ENCODE data around the gene POU2F2. TPM values are rescaled to one million over a fixed set of nuclear protein-coding genes. Genes with fewer than 3 reads are reported as not detected.

POU2F2 gene
- total and polyA plus RNA-seq, 9 of the 15 experiments (the other 6 are each of a cell fraction or from before 2014, with no cell fraction given): 0.03 to 0.68 (median 0.14) TPM

- ChIA-PET POLR2A (interaction anchor here (0.6 kb wide), 1 partner anchor 275 kb away, joined by 5 read pairs; no protein-coding TSS in a partner anchor), CTCF (ENCODE audit: low intra/inter-chr PET ratio) (no interaction called here)
- no TSS peak for BruUV-seq (replicated peaks)
- ATAC-seq (no peak), FAIRE-seq (no peak), DNase-seq (ENCODE audit: extremely low read depth in 1 of 4, low spot score in 3 of 4) (no peak)
- Histone ChIP-seq H3K4me1 (replicated peaks in 1 of 2; ENCODE audit: control insufficient read depth in 2 of 2, insufficient read depth in 2 of 2, low read length in 2 of 2) (peaks cover 0 to 15% of the 10 kb centered on the region in 2 experiments; a peak in 2 of 5 replicates), H3K9ac (ENCODE audit: insufficient read depth in 1 of 2, low read depth in 2 of 2, low read length in 2 of 2) (no peak overlapping the region), H3K4me2 (ENCODE audit: insufficient read depth, low read length) (no peak overlapping the region), H3K79me2 (ENCODE audit: control insufficient read depth, insufficient read depth, low read length) (no peaks in the 10 kb centered on the region), H3K27me3 (ENCODE audit: control insufficient read depth in 2 of 2, insufficient read depth in 2 of 2, low read length in 2 of 2) (peaks cover 53 to 97% of the 10 kb centered on the region in 2 experiments), H3K4me3 (no peak overlapping the region), H3K27ac (ENCODE audit: extremely low read depth, low read depth, low read length) (no peak overlapping the region), H3K9me1 (ENCODE audit: control insufficient read depth, insufficient read depth, low read length) (no peaks in the 10 kb centered on the region), H4K20me1 (replicated peaks; ENCODE audit: control insufficient read depth, insufficient read depth, low read length) (peaks cover 19% of the 10 kb centered on the region; the same call in 1 of the 2 replicates), H2AFZ (ENCODE audit: low read depth, low read length) (no peak overlapping the region), H3K9me3 (replicated peaks; ENCODE audit: control insufficient read depth, insufficient read depth, low read depth, low read length) (no peaks in the 10 kb centered on the region), H3K36me3 (ENCODE audit: control insufficient read depth, insufficient read depth, low read length) (no peaks in the 10 kb centered on the region)
- intact Hi-C loops (cut with micrococcal nuclease): no loop called here
- 3% methylated on average over 5 of the region's 6 CpGs for WGBS (ENCODE audit: insufficient coverage, low coverage, missing lambda C conversion rate)
- peak; percentile 38 for TF ChIP-seq CBX2 (IDR thresholded peaks at IDR 0.05; ENCODE audit: insufficient read depth, low read length, poor library complexity, severe bottlenecking)
- peak; percentile 69 for TF ChIP-seq ZNF512 (tag; IDR thresholded peaks at IDR 0.05)
- TF ChIP-seq VEZF1 (CRISPR knock-in tag; IDR thresholded peaks at IDR 0.05): no peak
- no peak for TF ChIP-seq HMGXB4 (CRISPR knock-in tag; IDR thresholded peaks at IDR 0.05)
- in situ Hi-C loops (cut with MboI): no loop called here
These were observed 42.9 kb upstream of the POU2F2 start for GRCh38 chr19:42174958-42175734.

All from K562 (cell line).